HEK293 (cell line): ENCODE data around the gene SRL.

ENCODE experiments used
- ZNF10 ChIP-seq: fragments of 450-650 bp; formaldehyde crosslinking; IDR thresholded peaks from 2 replicates; pipeline ENCODE4 v1.5.1; 2017; ENCODE audit warnings: missing biosample characterization, missing genetic modification characterization
- ZNF24 ChIP-seq: fragments of 450-650 bp; formaldehyde crosslinking; IDR thresholded peaks from 2 replicates; pipeline ENCODE4 v1.5.1; 2016; ENCODE audit warnings: missing biosample characterization, missing genetic modification characterization
- ZNF248 ChIP-seq: fragments of 450-650 bp; formaldehyde crosslinking; IDR thresholded peaks from 2 replicates; pipeline ENCODE4 v1.5.1; 2017; ENCODE audit warnings: missing biosample characterization, missing genetic modification characterization
- ZNF571 ChIP-seq: fragments of 450-650 bp; formaldehyde crosslinking; IDR thresholded peaks from 2 replicates; pipeline ENCODE4 v1.5.0; 2017; ENCODE audit warnings: missing biosample characterization, missing genetic modification characterization
- TF ChIP-seq, protein P1 (sequence below): fragments of 450-650 bp; formaldehyde crosslinking; IDR thresholded peaks from 2 replicates; pipeline ENCODE4 v1.5.1; 2016; ENCODE audit warnings: missing biosample characterization, missing genetic modification characterization
- TF ChIP-seq, protein P2 (sequence below): fragments of 450-650 bp; formaldehyde crosslinking; IDR thresholded peaks from 2 replicates; pipeline ENCODE4 v1.5.1; 2017; ENCODE audit warnings: missing biosample characterization, missing genetic modification characterization
- TF ChIP-seq, protein P3 (sequence below): fragments of 450-650 bp; formaldehyde crosslinking; IDR thresholded peaks from 2 replicates; pipeline ENCODE4 v1.5.1; 2016; ENCODE audit warnings: missing biosample characterization, missing genetic modification characterization
- TF ChIP-seq, protein P4 (sequence below): fragments of 450-650 bp; formaldehyde crosslinking; IDR thresholded peaks from 2 replicates; pipeline ENCODE4 v1.5.1; 2016; ENCODE audit warnings: missing biosample characterization, missing genetic modification characterization, borderline replicate concordance
- TF ChIP-seq, protein P5 (sequence below): fragments of 450-650 bp; formaldehyde crosslinking; IDR thresholded peaks from 2 replicates; pipeline ENCODE4 v1.5.1; 2016; ENCODE audit warnings: missing biosample characterization, missing genetic modification characterization

DNA sequence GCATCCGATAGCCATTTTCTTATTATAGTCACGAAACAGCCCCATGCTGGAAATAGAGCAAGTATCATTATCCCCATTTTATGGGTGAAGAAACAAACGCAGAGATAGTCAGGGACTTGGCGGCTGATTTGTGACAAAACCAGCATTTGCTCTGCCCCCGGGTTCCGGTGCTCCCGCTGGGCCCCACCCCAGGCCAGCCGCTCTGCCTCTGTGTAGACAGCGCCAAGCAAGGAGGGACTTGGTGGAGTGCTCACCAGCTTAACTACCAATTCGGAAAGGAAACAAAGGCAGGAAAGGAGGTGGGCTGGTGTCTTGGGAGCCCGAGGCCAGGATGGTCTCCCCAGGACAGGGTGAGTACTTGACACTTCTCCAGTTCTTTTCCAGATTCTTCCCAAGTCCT lies 10.0 kb downstream of the SRL start:
- TF ChIP-seq ZNF24 (tag by site-specific recombination) (no peak), ZNF10 (tag by site-specific recombination) (no peak), ZNF571 (tag by site-specific recombination) (no peak), ZNF248 (no peak)
- TF ChIP-seq, protein P1, sequence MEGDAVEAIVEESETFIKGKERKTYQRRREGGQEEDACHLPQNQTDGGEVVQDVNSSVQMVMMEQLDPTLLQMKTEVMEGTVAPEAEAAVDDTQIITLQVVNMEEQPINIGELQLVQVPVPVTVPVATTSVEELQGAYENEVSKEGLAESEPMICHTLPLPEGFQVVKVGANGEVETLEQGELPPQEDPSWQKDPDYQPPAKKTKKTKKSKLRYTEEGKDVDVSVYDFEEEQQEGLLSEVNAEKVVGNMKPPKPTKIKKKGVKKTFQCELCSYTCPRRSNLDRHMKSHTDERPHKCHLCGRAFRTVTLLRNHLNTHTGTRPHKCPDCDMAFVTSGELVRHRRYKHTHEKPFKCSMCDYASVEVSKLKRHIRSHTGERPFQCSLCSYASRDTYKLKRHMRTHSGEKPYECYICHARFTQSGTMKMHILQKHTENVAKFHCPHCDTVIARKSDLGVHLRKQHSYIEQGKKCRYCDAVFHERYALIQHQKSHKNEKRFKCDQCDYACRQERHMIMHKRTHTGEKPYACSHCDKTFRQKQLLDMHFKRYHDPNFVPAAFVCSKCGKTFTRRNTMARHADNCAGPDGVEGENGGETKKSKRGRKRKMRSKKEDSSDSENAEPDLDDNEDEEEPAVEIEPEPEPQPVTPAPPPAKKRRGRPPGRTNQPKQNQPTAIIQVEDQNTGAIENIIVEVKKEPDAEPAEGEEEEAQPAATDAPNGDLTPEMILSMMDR, result no peak
- TF ChIP-seq, protein P2, sequence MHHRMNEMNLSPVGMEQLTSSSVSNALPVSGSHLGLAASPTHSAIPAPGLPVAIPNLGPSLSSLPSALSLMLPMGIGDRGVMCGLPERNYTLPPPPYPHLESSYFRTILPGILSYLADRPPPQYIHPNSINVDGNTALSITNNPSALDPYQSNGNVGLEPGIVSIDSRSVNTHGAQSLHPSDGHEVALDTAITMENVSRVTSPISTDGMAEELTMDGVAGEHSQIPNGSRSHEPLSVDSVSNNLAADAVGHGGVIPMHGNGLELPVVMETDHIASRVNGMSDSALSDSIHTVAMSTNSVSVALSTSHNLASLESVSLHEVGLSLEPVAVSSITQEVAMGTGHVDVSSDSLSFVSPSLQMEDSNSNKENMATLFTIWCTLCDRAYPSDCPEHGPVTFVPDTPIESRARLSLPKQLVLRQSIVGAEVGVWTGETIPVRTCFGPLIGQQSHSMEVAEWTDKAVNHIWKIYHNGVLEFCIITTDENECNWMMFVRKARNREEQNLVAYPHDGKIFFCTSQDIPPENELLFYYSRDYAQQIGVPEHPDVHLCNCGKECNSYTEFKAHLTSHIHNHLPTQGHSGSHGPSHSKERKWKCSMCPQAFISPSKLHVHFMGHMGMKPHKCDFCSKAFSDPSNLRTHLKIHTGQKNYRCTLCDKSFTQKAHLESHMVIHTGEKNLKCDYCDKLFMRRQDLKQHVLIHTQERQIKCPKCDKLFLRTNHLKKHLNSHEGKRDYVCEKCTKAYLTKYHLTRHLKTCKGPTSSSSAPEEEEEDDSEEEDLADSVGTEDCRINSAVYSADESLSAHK, result no peak
- TF ChIP-seq, protein P3, sequence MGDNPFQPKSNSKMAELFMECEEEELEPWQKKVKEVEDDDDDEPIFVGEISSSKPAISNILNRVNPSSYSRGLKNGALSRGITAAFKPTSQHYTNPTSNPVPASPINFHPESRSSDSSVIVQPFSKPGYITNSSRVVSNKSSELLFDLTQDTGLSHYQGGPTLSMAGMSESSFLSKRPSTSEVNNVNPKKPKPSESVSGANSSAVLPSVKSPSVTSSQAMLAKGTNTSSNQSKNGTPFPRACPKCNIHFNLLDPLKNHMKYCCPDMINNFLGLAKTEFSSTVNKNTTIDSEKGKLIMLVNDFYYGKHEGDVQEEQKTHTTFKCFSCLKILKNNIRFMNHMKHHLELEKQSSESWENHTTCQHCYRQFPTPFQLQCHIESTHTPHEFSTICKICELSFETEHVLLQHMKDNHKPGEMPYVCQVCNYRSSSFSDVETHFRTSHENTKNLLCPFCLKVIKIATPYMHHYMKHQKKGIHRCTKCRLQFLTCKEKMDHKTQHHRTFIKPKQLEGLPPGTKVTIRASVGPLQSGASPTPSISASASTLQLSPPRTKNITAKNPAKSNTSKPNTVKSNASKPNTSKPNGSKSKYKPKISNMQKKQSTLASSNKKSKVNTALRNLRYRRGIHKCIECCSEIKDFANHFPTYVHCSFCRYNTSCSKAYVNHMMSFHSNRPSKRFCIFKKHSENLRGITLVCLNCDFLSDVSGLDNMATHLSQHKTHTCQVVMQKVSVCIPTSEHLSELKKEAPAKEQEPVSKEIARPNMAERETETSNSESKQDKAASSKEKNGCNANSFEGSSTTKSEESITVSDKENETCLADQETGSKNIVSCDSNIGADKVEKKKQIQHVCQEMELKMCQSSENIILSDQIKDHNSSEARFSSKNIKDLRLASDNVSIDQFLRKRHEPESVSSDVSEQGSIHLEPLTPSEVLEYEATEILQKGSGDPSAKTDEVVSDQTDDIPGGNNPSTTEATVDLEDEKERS (tag by site-specific recombination), result no peak
- TF ChIP-seq, protein P4, sequence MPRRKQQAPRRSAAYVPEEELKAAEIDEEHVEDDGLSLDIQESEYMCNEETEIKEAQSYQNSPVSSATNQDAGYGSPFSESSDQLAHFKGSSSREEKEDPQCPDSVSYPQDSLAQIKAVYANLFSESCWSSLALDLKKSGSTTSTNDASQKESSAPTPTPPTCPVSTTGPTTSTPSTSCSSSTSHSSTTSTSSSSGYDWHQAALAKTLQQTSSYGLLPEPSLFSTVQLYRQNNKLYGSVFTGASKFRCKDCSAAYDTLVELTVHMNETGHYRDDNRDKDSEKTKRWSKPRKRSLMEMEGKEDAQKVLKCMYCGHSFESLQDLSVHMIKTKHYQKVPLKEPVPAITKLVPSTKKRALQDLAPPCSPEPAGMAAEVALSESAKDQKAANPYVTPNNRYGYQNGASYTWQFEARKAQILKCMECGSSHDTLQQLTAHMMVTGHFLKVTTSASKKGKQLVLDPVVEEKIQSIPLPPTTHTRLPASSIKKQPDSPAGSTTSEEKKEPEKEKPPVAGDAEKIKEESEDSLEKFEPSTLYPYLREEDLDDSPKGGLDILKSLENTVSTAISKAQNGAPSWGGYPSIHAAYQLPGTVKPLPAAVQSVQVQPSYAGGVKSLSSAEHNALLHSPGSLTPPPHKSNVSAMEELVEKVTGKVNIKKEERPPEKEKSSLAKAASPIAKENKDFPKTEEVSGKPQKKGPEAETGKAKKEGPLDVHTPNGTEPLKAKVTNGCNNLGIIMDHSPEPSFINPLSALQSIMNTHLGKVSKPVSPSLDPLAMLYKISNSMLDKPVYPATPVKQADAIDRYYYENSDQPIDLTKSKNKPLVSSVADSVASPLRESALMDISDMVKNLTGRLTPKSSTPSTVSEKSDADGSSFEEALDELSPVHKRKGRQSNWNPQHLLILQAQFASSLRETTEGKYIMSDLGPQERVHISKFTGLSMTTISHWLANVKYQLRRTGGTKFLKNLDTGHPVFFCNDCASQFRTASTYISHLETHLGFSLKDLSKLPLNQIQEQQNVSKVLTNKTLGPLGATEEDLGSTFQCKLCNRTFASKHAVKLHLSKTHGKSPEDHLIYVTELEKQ, result no peak
- TF ChIP-seq, protein P5, sequence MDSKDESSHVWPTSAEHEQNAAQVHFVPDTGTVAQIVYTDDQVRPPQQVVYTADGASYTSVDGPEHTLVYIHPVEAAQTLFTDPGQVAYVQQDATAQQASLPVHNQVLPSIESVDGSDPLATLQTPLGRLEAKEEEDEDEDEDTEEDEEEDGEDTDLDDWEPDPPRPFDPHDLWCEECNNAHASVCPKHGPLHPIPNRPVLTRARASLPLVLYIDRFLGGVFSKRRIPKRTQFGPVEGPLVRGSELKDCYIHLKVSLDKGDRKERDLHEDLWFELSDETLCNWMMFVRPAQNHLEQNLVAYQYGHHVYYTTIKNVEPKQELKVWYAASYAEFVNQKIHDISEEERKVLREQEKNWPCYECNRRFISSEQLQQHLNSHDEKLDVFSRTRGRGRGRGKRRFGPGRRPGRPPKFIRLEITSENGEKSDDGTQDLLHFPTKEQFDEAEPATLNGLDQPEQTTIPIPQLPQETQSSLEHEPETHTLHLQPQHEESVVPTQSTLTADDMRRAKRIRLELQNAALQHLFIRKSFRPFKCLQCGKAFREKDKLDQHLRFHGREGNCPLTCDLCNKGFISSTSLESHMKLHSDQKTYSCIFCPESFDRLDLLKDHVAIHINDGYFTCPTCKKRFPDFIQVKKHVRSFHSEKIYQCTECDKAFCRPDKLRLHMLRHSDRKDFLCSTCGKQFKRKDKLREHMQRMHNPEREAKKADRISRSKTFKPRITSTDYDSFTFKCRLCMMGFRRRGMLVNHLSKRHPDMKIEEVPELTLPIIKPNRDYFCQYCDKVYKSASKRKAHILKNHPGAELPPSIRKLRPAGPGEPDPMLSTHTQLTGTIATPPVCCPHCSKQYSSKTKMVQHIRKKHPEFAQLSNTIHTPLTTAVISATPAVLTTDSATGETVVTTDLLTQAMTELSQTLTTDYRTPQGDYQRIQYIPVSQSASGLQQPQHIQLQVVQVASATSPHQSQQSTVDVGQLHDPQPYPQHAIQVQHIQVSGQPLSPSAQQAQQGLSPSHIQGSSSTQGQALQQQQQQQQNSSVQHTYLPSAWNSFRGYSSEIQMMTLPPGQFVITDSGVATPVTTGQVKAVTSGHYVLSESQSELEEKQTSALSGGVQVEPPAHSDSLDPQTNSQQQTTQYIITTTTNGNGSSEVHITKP (tag by site-specific recombination), result no peak
